HG03045 (cell line): ENCODE measurements around the gene LRRC14B.
A peak's percentile ranks its signal among the peaks of the same experiment; 100 is the strongest.

ENCODE experiments used
- ATAC-seq: cut with Tn5 transposase; IDR thresholded peaks from one replicate; pipeline ENCODE4 v1.9.1; 2021; ENCODE audit warnings: mild to moderate bottlenecking, moderate library complexity; ENCODE audit not compliant: unreplicated experiment

The LRRC14B gene

GRCh38 chr5:173392-174290, 17.7 kb upstream of the LRRC14B start:
- ATAC-seq: no peak

GRCh38 chr5:174291-174600, 17.0 kb upstream of the LRRC14B start:
- ATAC-seq: no peak

- no peak for ATAC-seq
Measured at GRCh38 chr5:174876-175465, 16.3 kb upstream of the LRRC14B start.

GRCh38 chr5:176296-176823, 14.9 kb upstream of the LRRC14B start:
- ATAC-seq: no peak

GRCh38 chr5:178110-178509, 13.2 kb upstream of the LRRC14B start:
- ATAC-seq: no peak

GRCh38 chr5:179401-179800, 11.9 kb upstream of the LRRC14B start:
- no peak for ATAC-seq

- no peak for ATAC-seq
Measured at GRCh38 chr5:180286-180918, 10.9 kb upstream of the LRRC14B start.

- ATAC-seq: no peak
Measured at GRCh38 chr5:181160-181559, 10.1 kb upstream of the LRRC14B start.

- ATAC-seq: no peak
Measured at GRCh38 chr5:181566-181965, 9.7 kb upstream of the LRRC14B start.

- ATAC-seq: no peak
Measured at GRCh38 chr5:182126-182525, 9.2 kb upstream of the LRRC14B start.

GRCh38 chr5:184471-184870, 6.8 kb upstream of the LRRC14B start:
- no peak for ATAC-seq

- ATAC-seq: no peak
Measured at GRCh38 chr5:185095-186070, 5.9 kb upstream of the LRRC14B start.

GRCh38 chr5:186091-187041, 4.9 kb upstream of the LRRC14B start:
- ATAC-seq: no peak

- ATAC-seq: no peak
Measured at GRCh38 chr5:187042-187431, 4.3 kb upstream of the LRRC14B start.

GRCh38 chr5:187617-188451, 3.5 kb upstream of the LRRC14B start:
- no peak for ATAC-seq

GRCh38 chr5:188488-189481, 2.5 kb upstream of the LRRC14B start:
- ATAC-seq: peak; percentile 72

GRCh38 chr5:189486-189885, 1.8 kb upstream of the LRRC14B start:
- ATAC-seq: no peak

GRCh38 chr5:189976-190365, 1.3 kb upstream of the LRRC14B start:
- ATAC-seq: no peak
